GM12878 (cell line): ENCODE data around the gene SCRN2. TPM values are rescaled to one million over a fixed set of nuclear protein-coding genes. Genes with fewer than 3 reads are reported as not detected.

Experiments used
- ATAC-seq: fragments of 200-7000 bp; cut with Tn5 transposase; 3 replicates; pipeline ENCODE4 v1.9.1; 2020; ENCODE audit warnings: mild to moderate bottlenecking, moderate library complexity
- BruUV-seq: library from RNA; stranded (reverse); fragments of 400-500 nt; replicated peaks from 2 replicates; lab custom pipeline; 2021; lab: Mats Ljungman, UMichigan
- CTCF ChIA-PET: fragments of 300-600 bp; sonication (Branson Sonifier 250); formaldehyde crosslinking; extraction: SDS; loops from one replicate; lab custom pipeline; 2021; ENCODE audit warnings: inconsistent platforms; lab: Yijun Ruan, JAX
- POLR2A ChIA-PET: fragments of 350-600 bp; formaldehyde crosslinking; extraction: SDS; loops from one replicate; lab custom pipeline; 2021; ENCODE audit warnings: inconsistent platforms; lab: Charles Lee
- RAD21 ChIA-PET: fragments of 300-600 bp; sonication (Branson Sonifier 250); formaldehyde crosslinking; loops from one replicate; lab custom pipeline; 2023; ENCODE audit warnings: antibody characterized with exemption; ENCODE audit not compliant: unreplicated experiment; lab: Charles Lee
- SMC1A ChIA-PET: fragments of 300-600 bp; sonication (Branson Sonifier 250); formaldehyde crosslinking; loops from one replicate; lab custom pipeline; 2023; ENCODE audit not compliant: unreplicated experiment, uncharacterized antibody; lab: Charles Lee
- DNase-seq: peaks from one replicate; pipeline ENCODE4 v3.0.0-alpha.2; 2011; ENCODE audit warnings: low read depth, low spot score
- FAIRE-seq: peaks from 3 replicates; lab custom pipeline; 2011; peaks lifted over from hg19 to GRCh38; lab: Jason Lieb, UNC
- H2AFZ ChIP-seq: 2 replicates; pipeline ENCODE4 v1.6.0; 2011; ENCODE audit warnings: low read depth, low read length, control low read depth; ENCODE audit not compliant: control insufficient read depth
- H3K27ac ChIP-seq: 2 replicates; pipeline ENCODE4 v1.5.1; 2011; ENCODE audit warnings: control low read depth; ENCODE audit not compliant: control insufficient read depth, insufficient read depth
- H3K27me3 ChIP-seq, 2 experiments: replicated peaks in 1 of 2; 2 replicates each; pipeline versions ENCODE4 v1.6.0 to v1.6.1; 2011; ENCODE audit warnings: low read length in 1 of 2; ENCODE audit not compliant: control insufficient read depth in 2 of 2, insufficient read depth in 2 of 2
- H3K36me3 ChIP-seq, 2 experiments: 2 replicates each; pipeline ENCODE4 v1.5.1; 2011; ENCODE audit warnings: low read length in 1 of 2; ENCODE audit not compliant: control insufficient read depth in 2 of 2, insufficient read depth in 2 of 2
- H3K4me1 ChIP-seq: 2 replicates; pipeline ENCODE4 v1.6.1; 2011; ENCODE audit warnings: mild to moderate bottlenecking, low read length, moderate library complexity, mixed read lengths; ENCODE audit not compliant: control insufficient read depth, insufficient read depth
- H3K4me2 ChIP-seq: 2 replicates; pipeline ENCODE4 v1.6.0; 2011; ENCODE audit warnings: control low read depth; ENCODE audit not compliant: control insufficient read depth, insufficient read depth
- H3K4me3 ChIP-seq: fragments of 200-600 bp; sonication (generic); 2 replicates; pipeline ENCODE4 v1.5.1; 2016
- H3K79me2 ChIP-seq: 2 replicates; pipeline ENCODE4 v1.6.0; 2011; ENCODE audit warnings: low read length; ENCODE audit not compliant: control insufficient read depth, insufficient read depth
- H3K9ac ChIP-seq: 2 replicates; pipeline ENCODE4 v1.8.0; 2011; ENCODE audit warnings: low read length, control low read depth, mixed read lengths; ENCODE audit not compliant: control insufficient read depth, insufficient read depth
- H3K9me3 ChIP-seq: replicated peaks from 3 replicates; pipeline ENCODE4 v1.5.1; 2011; ENCODE audit warnings: mild to moderate bottlenecking, low read length; ENCODE audit not compliant: control insufficient read depth, insufficient read depth
- H4K20me1 ChIP-seq: 2 replicates; pipeline ENCODE4 v1.6.0; 2011; ENCODE audit not compliant: control insufficient read depth, insufficient read depth
- ASH2L ChIP-seq: fragments of 300-600, 200-600 bp; sonication (generic); IDR thresholded peaks from 2 replicates; pipeline ENCODE4 v1.6.1; 2017; ENCODE audit warnings: low read depth, mild to moderate bottlenecking, borderline replicate concordance
- ESRRA ChIP-seq: IDR thresholded peaks from 2 replicates; pipeline ENCODE4 v1.6.1; 2012; ENCODE audit warnings: mild to moderate bottlenecking, low read length, improper control_type of control experiment
- ETV6 ChIP-seq, 2 experiments: fragments of 450-650 bp in 1 of 2; IDR thresholded peaks in 1 of 2; conservative IDR thresholded peaks in 1 of 2; 2 replicates each; pipeline ENCODE4 v1.6.1; 2014; ENCODE audit warnings: antibody characterized with exemption in 1 of 2, borderline replicate concordance in 1 of 2, low read depth in 1 of 2, mild to moderate bottlenecking in 1 of 2, moderate library complexity in 1 of 2
- HCFC1 ChIP-seq: fragments of 150-350 bp; IDR thresholded peaks from 2 replicates; pipeline ENCODE4 v1.6.1; 2014; ENCODE audit warnings: low read length
- HDAC6 ChIP-seq: fragments of 200-600 bp; sonication (generic); IDR thresholded peaks from one replicate; pipeline ENCODE4 v1.8.0; 2017; ENCODE audit warnings: antibody characterized with exemption; ENCODE audit not compliant: unreplicated experiment
- MLLT1 ChIP-seq: fragments of 450-650 bp; IDR thresholded peaks from 2 replicates; pipeline ENCODE4 v1.6.1; 2016; ENCODE audit warnings: mild to moderate bottlenecking
- MTA3 ChIP-seq: IDR thresholded peaks from 2 replicates; pipeline ENCODE4 v1.6.1; 2012; ENCODE audit warnings: low read length, inconsistent platforms, borderline replicate concordance
- PML ChIP-seq: IDR thresholded peaks from 2 replicates; pipeline ENCODE4 v1.6.1; 2012; ENCODE audit warnings: low read length, inconsistent platforms
- PRDM15 ChIP-seq: fragments of 450-650 bp; formaldehyde crosslinking; IDR thresholded peaks from 2 replicates; pipeline ENCODE4 v1.4.0; 2020; ENCODE audit warnings: mild to moderate bottlenecking, moderate library complexity
- RBBP5 ChIP-seq: fragments of 200-600 bp; sonication (generic); conservative IDR thresholded peaks from 2 replicates; pipeline ENCODE4 v1.6.1; 2016
- SMAD1 ChIP-seq: fragments of 450-650 bp; IDR thresholded peaks from 2 replicates; pipeline ENCODE4 v1.6.1; 2018; ENCODE audit warnings: mild to moderate bottlenecking, low read depth; ENCODE audit not compliant: partially characterized antibody
- STAT1 ChIP-seq: fragments of 450-650 bp; conservative IDR thresholded peaks from 2 replicates; pipeline ENCODE4 v1.6.1; 2014; ENCODE audit warnings: antibody characterized with exemption, mild to moderate bottlenecking
- ZNF622 ChIP-seq: fragments of 450-650 bp; IDR thresholded peaks from 2 replicates; pipeline ENCODE4 v1.6.1; 2017; ENCODE audit warnings: mild to moderate bottlenecking, inconsistent platforms
- WGBS: methylation state at CpG from one replicate; pipeline ENCODE4 v1.1.6; 2016; ENCODE audit warnings: low lambda C conversion rate; ENCODE audit not compliant: insufficient replicate concordance, insufficient coverage; ENCODE audit errors: missing lambda C conversion rate; 5-methylcytosine and 5-hydroxymethylcytosine counted together
- in situ Hi-C: fragments of 300-500 bp; cut with MboI; formaldehyde crosslinking; loops from 9 replicates; pipeline ENCODE4 v1.14.3; 2018; ENCODE audit warnings: mixed read lengths
- intact Hi-C: fragments of 100-400 bp; cut with micrococcal nuclease; formaldehyde crosslinking; loops from one replicate; pipeline ENCODE4 v1.14.2; 2022; ENCODE audit not compliant: unreplicated experiment
- polyA plus RNA-seq, 11 experiments: library from polyadenylated mRNA; depleted of rRNA in 4 of 11; unstranded in 6 of 11; stranded (reverse) in 5 of 11; fragments of >200 nt; fragmentation: Nextera tagmentation in 4 of 11; fragmentation: Illumina TruSeq in 1 of 11; extraction: Ambion mirVana in 4 of 11; extraction: Trizol in 1 of 11; gene quantifications; 1 replicate in 1 of 11; 2 replicates in 10 of 11; pipeline versions ENCODE4 v1.2.1 to v1.2.3, GENCODE V29; 2011 to 2016; ENCODE audit warnings: inconsistent platforms in 2 of 11, missing spikeins in 2 of 11, low read depth in 1 of 11
- total RNA-seq, 4 experiments: library from RNA; depleted of rRNA in 3 of 4; stranded (reverse); fragments of >200 nt in 3 of 4; fragmentation: Illumina TruSeq in 1 of 4; extraction: Trizol in 1 of 4; gene quantifications; 2 replicates each; pipeline versions ENCODE4 v1.2.1 to v1.2.3, GENCODE V29; 2013 to 2021
- TF ChIP-seq, protein P1 (sequence below): fragments of 450-650 bp; formaldehyde crosslinking; IDR thresholded peaks from 2 replicates; pipeline ENCODE4 v1.4.0; 2022; ENCODE audit warnings: mild to moderate bottlenecking, moderate library complexity

SCRN2 gene
- total and polyA plus RNA-seq, 10 of the 15 experiments (the other 5 are each of a cell fraction or from before 2014, with no cell fraction given), result 0.34 to 33.3 (median 20.1) TPM

GRCh38 chr17:47821031-47821423 is 20.0 kb downstream of the SCRN2 start (continued):
- TF ChIP-seq, protein P1, sequence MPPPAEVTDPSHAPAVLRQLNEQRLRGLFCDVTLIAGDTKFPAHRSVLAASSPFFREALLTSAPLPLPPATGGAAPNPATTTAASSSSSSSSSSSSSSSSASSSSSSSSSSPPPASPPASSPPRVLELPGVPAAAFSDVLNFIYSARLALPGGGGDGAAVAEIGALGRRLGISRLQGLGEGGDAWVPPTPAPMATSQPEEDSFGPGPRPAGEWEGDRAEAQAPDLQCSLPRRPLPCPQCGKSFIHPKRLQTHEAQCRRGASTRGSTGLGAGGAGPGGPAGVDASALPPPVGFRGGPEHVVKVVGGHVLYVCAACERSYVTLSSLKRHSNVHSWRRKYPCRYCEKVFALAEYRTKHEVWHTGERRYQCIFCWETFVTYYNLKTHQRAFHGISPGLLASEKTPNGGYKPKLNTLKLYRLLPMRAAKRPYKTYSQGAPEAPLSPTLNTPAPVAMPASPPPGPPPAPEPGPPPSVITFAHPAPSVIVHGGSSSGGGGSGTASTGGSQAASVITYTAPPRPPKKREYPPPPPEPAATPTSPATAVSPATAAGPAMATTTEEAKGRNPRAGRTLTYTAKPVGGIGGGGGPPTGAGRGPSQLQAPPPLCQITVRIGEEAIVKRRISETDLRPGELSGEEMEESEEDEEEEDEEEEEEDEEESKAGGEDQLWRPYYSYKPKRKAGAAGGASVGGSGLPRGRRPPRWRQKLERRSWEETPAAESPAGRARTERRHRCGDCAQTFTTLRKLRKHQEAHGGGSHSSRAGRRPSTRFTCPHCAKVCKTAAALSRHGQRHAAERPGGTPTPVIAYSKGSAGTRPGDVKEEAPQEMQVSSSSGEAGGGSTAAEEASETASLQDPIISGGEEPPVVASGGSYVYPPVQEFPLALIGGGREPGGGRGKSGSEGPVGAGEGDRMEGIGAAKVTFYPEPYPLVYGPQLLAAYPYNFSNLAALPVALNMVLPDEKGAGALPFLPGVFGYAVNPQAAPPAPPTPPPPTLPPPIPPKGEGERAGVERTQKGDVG (CRISPR knock-in tag), result no peak
- TF ChIP-seq STAT1, result no peak
- TF ChIP-seq, all 136 proteins: peak for 0

GRCh38 chr17:47820033-47820789 is 20.9 kb downstream of the SCRN2 start:
- in situ Hi-C loops (no loop called here), intact Hi-C loops (no loop called here)
- peaks cover 7% of the 10 kb centered on the region; the same call in 1 of the 2 replicates for H3K79me2 ChIP-seq
- no peak overlapping the region; the same call in 1 of the 2 replicates for H3K9ac ChIP-seq
- 63% methylated on average over 12 of the region's 12 CpGs for WGBS
- no peak overlapping the region for H3K27ac ChIP-seq
- DNase-seq, result no peak
- H4K20me1 ChIP-seq, result no peaks in the 10 kb centered on the region
- H3K4me3 ChIP-seq, result no peak overlapping the region
- peaks cover 10% of the 10 kb centered on the region for H3K4me1 ChIP-seq
- ChIA-PET POLR2A (no interaction called here), SMC1A (no interaction called here), RAD21 (no interaction called here), CTCF (interaction anchor here (1.0 kb wide), 1 partner anchor 129 kb away, joined by 3 read pairs; no protein-coding TSS in a partner anchor)
- BruUV-seq, result no TSS peak
- H3K9me3 ChIP-seq, result no peaks in the 10 kb centered on the region
- ATAC-seq, result no peak
- no peaks in the 10 kb centered on the region for H3K27me3 ChIP-seq
- no peak for FAIRE-seq
- H2AFZ ChIP-seq, result no peak overlapping the region
- H3K4me2 ChIP-seq, result peak overlapping the region; percentile 93
- peaks cover 5 to 20% of the 10 kb centered on the region in 2 experiments; a peak in 3 of 4 replicates for H3K36me3 ChIP-seq
- no peak for TF ChIP-seq PML
- TF ChIP-seq MLLT1, result no peak
- TF ChIP-seq PRDM15 (CRISPR knock-in tag), result no peak
- no peak for TF ChIP-seq ZNF622
- TF ChIP-seq HCFC1, result no peak
- no peak for TF ChIP-seq ESRRA
- no peak for TF ChIP-seq SMAD1
- TF ChIP-seq HDAC6, result no peak
- no peak for TF ChIP-seq MTA3
- no peak for TF ChIP-seq RBBP5
- TF ChIP-seq ETV6 (conservative IDR thresholded peaks at IDR 0.05 in 1 of 2, IDR thresholded peaks at IDR 0.05 in 1 of 2; ENCODE audit: borderline replicate concordance in 1 of 2, low read depth in 1 of 2), result no peak
- no peak for TF ChIP-seq ASH2L
